GM12872 (cell line): ENCODE measurements around the gene SPOCK3.

Source experiments
- TF ChIP-seq, protein P1 (sequence below): IDR thresholded peaks from 3 replicates; pipeline ENCODE4 v1.5.1; 2011; ENCODE audit warnings: low read depth, mild to moderate bottlenecking, low read length, moderate library complexity; ENCODE audit not compliant: insufficient read depth

The SPOCK3 gene

DNA sequence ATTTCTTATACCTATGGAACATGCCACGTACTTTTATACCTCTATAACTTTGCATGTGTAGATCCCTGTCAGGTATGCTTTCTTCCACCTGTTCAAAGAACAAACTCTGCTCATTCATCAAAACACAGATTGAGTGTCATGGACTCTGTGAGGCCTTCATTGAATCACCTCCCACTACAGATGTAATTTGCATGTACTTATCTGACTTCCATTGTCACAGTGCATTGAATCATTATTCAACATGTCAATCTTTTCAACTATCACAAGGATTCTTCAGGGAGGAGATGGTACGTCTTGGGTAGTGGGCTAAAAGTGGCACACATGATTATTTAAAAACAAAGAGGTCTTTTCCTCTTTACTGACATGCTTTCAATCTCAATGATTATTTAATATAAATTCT lies 24.1 kb downstream of the SPOCK3 start:
- TF ChIP-seq, protein P1, sequence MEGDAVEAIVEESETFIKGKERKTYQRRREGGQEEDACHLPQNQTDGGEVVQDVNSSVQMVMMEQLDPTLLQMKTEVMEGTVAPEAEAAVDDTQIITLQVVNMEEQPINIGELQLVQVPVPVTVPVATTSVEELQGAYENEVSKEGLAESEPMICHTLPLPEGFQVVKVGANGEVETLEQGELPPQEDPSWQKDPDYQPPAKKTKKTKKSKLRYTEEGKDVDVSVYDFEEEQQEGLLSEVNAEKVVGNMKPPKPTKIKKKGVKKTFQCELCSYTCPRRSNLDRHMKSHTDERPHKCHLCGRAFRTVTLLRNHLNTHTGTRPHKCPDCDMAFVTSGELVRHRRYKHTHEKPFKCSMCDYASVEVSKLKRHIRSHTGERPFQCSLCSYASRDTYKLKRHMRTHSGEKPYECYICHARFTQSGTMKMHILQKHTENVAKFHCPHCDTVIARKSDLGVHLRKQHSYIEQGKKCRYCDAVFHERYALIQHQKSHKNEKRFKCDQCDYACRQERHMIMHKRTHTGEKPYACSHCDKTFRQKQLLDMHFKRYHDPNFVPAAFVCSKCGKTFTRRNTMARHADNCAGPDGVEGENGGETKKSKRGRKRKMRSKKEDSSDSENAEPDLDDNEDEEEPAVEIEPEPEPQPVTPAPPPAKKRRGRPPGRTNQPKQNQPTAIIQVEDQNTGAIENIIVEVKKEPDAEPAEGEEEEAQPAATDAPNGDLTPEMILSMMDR = no peak

DNA sequence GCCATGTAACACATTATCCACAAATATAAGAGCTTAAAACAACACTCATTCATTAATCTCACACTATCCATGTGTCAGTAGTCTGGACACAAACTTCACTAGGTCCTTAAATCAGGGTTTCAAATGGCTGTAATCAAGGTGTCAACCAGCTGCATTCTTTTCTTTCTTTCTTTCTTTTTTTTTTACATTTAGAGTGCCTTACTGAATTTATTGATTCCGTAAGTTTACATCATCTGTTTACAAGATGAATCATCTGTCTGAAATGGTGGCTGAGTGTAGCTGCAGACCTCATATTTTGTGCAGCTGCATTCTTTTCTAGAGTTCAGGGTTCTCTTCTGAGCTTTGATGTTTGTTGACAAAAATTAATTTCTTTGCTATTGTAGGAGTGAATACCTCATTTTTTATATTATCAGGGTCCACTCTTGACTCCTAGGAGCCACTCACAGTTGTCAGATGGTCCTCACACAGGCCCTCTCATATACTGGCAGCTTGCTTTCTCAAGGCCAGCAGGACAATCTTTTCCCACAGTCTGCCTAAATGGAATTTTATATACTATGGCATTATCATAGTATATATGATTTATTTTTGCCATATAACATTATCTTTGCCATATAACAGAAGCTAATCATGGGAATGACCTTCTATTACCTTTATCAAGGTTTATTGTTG lies 37.8 kb downstream of the SPOCK3 start:
- TF ChIP-seq, protein P1 = no peak

DNA sequence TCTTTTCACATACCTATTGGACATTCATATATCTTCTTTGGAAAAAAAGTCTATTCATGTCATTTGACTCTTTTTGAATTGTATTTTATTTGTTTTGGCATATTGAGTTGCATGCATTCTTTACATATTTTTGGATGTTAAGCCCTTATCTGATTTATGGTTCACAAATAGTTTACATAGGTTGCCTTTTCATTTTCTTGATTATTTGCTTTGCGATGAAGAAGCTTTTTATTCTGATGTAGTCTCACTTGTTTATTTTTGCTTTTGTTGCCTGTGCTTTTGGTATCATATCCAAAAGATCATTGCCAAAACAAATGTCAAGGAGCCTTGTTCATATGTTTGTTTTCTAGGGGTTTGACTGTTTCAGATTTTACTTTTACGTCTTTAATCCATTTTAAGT lies 43.9 kb downstream of the SPOCK3 start:
- TF ChIP-seq, protein P1 = no peak

DNA sequence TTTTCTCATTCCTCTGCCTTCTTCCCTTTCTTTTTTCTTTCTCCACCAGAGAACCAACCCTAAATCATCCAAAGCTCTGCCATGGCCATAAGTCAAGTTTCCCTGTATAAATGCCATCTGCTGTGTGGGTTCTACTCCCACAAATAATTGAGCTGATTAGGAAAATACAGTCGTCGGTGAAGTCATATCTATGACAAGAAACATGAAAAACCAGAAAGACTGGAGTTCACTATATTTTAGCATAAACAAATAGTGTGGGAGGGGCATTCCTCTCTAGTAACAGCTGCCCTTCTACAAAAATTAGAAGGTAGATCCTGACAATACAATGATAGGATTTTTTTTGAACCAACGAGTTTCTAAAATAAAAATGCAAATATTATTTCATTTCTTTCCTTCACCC lies 48.8 kb downstream of the SPOCK3 start:
- TF ChIP-seq, protein P1 = no peak

DNA sequence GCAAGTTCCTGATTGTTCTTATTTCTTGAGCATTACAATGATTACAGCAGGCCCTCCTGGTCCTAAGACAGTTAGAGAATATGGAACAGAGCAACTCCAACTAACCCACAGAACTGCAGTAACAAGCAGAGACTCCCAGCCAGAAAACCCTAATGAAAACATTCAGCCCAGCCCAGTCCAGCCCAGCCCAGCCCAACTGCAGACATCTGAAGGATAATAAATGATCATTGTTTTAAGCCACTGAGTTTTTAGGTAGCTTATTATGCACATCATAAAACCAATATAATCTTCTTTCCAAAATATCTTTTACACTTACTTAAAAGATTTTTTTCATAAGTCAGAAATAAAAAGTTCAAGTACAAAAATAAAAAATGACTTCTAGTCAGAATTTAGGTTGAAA lies 51.3 kb downstream of the SPOCK3 start:
- TF ChIP-seq, protein P1 = no peak

DNA sequence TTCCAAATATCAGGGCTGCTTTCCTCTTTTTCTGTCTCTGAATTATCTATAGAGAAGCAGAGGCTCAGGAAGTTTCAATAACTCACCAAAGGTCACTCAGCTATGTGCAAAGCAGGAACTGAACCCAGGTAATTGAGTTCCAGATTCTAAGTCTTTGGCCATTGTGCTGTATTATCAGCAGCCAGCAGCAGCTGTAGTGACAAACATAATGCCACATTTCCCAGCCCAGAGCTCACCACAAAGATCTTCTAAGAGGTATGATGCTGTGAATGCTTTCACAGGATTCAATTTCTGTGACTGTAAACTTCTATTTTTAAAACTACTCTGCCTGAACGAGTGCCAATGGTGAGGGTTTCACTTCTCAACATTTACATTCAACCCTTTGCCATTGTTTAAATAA lies 56.4 kb downstream of the SPOCK3 start:
- TF ChIP-seq, protein P1 = no peak

DNA sequence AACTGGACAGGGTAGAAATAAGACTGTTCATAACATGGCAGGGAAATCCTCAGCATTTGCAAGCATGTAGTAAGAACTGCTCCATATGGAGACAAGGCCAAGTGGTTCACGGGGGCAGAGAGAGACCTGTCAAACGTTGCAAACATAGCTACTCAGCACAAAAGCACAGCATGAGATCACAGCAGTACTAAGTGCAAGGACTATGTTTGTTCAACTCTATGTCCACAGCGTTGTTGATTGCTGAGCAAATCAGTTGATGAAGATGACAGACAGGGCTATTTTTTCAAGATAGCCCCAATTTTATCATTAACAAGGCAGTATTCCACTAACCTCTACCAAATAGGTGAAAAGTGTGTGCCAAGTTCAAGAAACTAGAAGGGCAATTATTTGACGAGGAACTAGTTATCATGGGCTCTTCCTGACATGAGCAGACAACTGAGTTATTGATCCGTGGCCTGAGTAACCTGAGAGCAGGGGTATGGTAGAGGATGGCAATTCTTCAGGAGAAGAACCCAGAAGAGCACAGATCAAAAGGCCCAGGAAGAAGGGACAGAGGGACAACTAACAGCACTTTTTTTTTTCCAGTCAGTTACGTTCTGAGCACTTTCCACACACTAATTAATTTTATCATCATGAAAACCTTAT lies 57.4 kb downstream of the SPOCK3 start:
- TF ChIP-seq, protein P1 = no peak
